ENCODE data around the gene SARM1.

Gene SARM1

DNA sequence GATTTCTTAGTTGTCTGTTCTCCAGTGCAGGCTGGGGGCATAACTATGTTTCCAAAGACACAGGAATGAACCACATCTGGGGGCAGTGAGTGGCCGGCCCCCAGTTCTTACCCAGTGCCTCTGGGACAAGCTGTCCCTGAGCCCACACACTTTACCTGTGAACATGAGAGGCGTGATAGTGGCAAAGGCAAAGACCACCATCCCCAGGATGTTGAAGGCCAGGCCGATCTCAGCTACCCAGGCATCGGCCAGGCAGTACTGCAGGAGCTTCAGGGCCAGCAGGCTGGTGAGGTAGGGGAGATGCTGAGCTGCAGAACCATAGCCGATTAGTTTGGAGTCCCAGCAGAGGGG lies 32.9 kb downstream of the SARM1 start:
- TF ChIP-seq, protein P1, sequence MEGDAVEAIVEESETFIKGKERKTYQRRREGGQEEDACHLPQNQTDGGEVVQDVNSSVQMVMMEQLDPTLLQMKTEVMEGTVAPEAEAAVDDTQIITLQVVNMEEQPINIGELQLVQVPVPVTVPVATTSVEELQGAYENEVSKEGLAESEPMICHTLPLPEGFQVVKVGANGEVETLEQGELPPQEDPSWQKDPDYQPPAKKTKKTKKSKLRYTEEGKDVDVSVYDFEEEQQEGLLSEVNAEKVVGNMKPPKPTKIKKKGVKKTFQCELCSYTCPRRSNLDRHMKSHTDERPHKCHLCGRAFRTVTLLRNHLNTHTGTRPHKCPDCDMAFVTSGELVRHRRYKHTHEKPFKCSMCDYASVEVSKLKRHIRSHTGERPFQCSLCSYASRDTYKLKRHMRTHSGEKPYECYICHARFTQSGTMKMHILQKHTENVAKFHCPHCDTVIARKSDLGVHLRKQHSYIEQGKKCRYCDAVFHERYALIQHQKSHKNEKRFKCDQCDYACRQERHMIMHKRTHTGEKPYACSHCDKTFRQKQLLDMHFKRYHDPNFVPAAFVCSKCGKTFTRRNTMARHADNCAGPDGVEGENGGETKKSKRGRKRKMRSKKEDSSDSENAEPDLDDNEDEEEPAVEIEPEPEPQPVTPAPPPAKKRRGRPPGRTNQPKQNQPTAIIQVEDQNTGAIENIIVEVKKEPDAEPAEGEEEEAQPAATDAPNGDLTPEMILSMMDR (IDR thresholded peaks at IDR 0.05; ENCODE audit: control insufficient read depth, extremely low read depth, insufficient read depth) = no peak
- no peak for DNase-seq (ENCODE audit: low read depth)
- H3K4me3 ChIP-seq (ENCODE audit: low read depth, low read length) = no peak overlapping the region

DNA sequence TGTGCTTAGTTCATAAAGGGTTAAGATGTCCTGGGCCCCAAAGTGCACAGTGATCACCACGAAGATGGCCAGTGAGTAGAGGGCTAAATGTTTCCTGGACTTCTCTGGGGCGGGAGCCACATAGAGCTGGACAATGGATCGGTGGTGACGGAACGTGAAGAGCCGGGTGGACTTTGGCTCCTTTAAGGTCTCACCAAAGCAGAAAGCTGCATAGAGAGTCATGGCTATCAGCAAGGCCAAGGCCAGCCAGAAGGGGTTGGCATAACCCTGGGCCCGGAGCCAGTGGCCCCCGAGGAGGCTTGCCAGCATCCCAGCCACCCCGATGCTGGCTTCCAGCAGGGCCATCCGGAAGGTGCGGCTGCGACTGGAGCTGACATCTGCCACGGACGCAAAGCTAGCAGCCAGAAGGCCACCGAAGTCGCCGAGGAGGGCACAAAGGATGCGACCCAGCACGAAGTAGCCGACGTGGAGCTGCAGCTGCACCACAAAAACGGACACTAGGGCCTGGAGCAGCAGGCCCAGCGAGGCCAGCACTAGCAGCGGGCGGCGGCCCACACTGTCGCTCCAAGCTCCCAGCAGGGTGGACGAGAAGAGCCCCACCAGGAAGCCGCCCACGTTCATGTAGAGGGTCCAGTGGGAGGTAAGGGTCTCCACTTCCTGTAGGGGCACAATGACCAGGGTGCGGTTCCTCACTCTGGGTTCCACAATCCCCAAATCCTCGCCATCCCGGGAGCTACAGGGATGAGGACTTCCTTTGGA lies 33.5 kb downstream of the SARM1 start:
- H3K4me3 ChIP-seq (ENCODE audit: low read depth, low read length) = peak overlapping the region; percentile 83
- TF ChIP-seq, protein P1 (IDR thresholded peaks at IDR 0.05; ENCODE audit: control insufficient read depth, extremely low read depth, insufficient read depth) = no peak
- no peak for DNase-seq (ENCODE audit: low read depth)

DNA sequence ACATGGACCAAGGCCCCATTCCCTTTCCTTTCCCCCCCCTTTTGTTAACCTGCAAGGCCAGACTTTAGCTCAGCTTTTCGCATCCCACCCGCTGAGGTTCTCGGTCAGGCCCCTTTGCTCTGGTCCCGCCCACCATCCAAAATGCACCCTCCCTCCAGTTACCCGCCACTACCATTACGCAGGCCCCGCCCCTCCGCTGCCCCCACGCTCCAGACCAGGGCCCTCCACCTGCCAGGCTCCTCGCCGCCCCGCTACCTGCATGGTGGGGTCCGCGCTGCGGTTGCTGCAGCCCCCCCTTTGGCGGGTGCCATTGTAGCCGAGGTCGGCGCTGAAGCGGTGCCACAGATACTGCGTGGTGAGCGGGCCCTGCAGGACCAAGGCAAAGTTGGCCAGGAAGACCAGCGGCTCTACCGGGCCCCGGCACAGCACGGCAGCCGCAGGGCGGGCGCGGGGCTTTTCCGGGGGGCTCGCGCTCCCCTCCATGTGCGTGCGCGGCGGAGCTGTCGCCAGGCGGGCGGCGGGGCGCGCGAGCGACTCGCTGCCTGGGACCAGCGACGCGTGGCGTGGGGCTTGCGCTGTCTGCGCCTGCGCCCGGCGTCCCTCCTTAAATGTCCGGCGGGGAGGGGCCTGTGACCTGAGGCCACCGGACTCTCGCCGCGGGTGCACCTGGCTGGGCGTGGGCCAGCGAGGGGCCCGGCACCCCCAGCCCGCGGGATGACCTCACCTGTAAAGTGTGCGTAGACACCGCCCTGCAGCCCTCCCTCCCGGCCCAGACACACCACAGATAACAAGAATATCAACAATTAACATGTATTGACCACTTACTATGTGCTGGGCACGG lies 34.4 kb downstream of the SARM1 start, which contains the start of gene SLC46A1:
Gene SLC46A1 (minus strand): TSS at position 581 of the 841 bp plus-strand sequence. CDS start 98 bp downstream, at position 483.
- peak within 1 kb of the TSS; percentile 83 for H3K4me3 ChIP-seq (ENCODE audit: low read depth, low read length)
- TF ChIP-seq, protein P1 (IDR thresholded peaks at IDR 0.05; ENCODE audit: control insufficient read depth, extremely low read depth, insufficient read depth) = no peak
- DNase-seq (ENCODE audit: low read depth) = no peak

DNA sequence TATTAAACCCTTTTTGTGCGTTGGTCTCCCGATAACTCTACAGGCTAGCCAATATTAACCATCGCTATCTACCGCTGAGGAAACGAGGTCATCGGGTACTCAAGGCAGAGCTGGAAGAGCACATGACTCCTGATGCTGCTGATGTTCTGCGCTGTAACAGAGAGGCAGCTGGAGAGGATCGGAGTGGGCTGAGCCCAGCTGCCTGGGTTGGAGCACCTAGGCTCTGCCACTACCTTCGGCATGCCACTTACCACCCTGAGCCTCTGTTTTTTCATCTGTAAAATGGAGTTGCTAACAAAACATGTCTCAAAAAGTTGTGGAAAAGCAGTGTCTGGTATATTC lies 35.0 kb downstream of the SARM1 start:
- TF ChIP-seq, protein P1 (IDR thresholded peaks at IDR 0.05; ENCODE audit: control insufficient read depth, extremely low read depth, insufficient read depth) = no peak
- H3K4me3 ChIP-seq (ENCODE audit: low read depth, low read length) = peak overlapping the region; percentile 83
- DNase-seq (ENCODE audit: low read depth) = no peak

DNA sequence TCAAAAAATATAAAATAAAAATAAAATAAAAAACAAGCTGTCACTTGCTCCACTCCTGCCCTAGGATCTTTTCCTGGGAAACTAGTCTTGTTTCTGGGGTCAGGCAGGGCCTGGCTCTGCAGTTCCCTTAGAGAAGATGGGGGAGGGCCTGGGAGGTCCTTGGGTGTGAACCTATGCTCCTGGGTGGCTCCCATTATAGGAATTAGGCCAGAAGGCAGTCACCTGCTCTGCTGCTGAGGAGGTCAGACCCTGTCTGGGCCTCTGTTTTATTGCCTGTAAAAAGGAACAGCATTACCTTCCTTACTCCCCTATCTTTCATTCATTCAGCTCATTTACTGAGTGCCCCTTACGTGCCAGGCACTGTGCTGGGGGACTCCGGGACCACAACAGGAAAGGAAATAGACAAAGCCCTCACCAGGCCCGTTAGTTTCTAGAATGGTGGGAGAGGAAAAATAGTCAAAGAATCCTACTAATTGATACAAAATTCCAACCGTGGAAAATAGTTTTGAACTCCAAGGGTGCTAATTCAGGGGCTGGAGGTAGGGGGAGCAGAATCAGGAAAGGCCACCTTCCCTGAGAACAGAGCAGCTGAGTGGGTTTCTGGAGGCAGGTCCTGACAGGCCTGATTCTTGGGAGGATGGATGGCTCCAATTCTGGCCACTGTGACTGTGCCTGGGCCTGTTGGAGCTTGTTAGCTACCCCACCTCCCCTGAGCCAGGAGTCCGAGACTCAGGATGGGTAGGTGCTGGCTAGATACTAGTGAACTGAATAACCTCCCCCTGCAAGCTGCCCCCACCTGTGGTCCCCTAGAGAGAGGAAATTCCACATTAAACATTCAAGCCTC lies 35.9 kb downstream of the SARM1 start:
- no peak for DNase-seq (ENCODE audit: low read depth)
- no peak overlapping the region for H3K4me3 ChIP-seq (ENCODE audit: low read depth, low read length)
- TF ChIP-seq, protein P1 (IDR thresholded peaks at IDR 0.05; ENCODE audit: control insufficient read depth, extremely low read depth, insufficient read depth) = no peak

DNA sequence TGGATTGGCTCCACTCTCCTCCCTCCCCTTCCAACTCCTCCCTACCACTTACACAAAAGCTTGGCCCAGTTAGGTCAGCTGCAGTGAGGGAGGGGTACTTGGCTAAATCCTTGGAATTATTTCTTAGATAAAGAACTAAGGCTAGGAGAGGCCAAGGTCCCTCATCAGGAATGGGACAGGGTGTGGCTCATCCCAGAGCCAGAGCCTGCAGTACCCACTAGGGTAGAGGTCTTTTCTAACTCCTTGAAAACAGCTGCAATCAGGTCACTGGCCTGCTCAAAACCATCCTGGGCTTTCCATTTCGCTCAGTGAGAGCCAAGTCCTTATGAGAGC lies 36.4 kb downstream of the SARM1 start:
- TF ChIP-seq, protein P1 (IDR thresholded peaks at IDR 0.05; ENCODE audit: control insufficient read depth, extremely low read depth, insufficient read depth) = no peak
- no peak overlapping the region for H3K4me3 ChIP-seq (ENCODE audit: low read depth, low read length)
- DNase-seq (ENCODE audit: low read depth) = no peak
